ENCODE measurements around the gene CNNM1.

Gene CNNM1

DNA sequence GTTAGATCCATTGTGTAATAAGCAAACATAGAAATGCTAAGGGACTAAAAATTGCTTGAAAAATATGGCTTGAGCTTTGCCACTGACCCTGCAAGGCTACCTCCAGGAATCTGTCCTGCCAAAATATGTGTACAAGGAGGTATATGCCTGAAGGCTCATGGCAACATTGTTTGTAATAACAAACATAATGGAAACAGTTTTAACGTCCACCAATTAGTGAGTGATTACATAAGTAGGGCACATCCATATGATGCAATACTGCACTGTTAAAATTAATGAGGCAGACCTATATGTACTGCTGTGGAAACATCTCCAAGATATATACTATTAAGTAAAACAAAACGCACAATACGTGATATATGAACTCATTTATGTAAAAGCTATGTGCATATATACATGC, 114.3 kb downstream of the CNNM1 start:
- H3K4me1 ChIP-seq (ENCODE audit: control insufficient read depth, low read length) = no peaks in the 10 kb centered on the region
- H3K9me2 ChIP-seq (replicated peaks; ENCODE audit: control insufficient read depth, low read length) = no peaks in the 10 kb centered on the region
- H3K27me3 ChIP-seq (ENCODE audit: control insufficient read depth, low read length) = peaks cover 4% of the 10 kb centered on the region
- no peaks in the 10 kb centered on the region for H4K20me1 ChIP-seq (ENCODE audit: control insufficient read depth, insufficient read depth, low read depth, low read length)
- no peaks in the 10 kb centered on the region for H3F3A ChIP-seq (ENCODE audit: control insufficient read depth, insufficient read depth)
- no peak overlapping the region for H3K4me3 ChIP-seq (ENCODE audit: low read length)
- H3K36me3 ChIP-seq (ENCODE audit: control insufficient read depth, low read length) = no peaks in the 10 kb centered on the region
- H3K9me3 ChIP-seq (ENCODE audit: control insufficient read depth, insufficient read depth, low read length) = no peaks in the 10 kb centered on the region
- no peak overlapping the region for H3K4me2 ChIP-seq (ENCODE audit: low read length)
- TF ChIP-seq CTCF (IDR thresholded peaks at IDR 0.05; ENCODE audit: low read depth, low read length, poor library complexity, severe bottlenecking) (no peak), EZH2phosphoT487 (IDR thresholded peaks at IDR 0.05; ENCODE audit: borderline replicate concordance, low read length) (no peak)
- no peaks in the 10 kb centered on the region for H3K79me2 ChIP-seq (ENCODE audit: control insufficient read depth, low read length)
- no peak overlapping the region for H3K27ac ChIP-seq (ENCODE audit: low read depth, low read length)
